ENCODE measurements around the gene ARNT2.
"Not testable (repeated sequence)": the region's sequence is repeated elsewhere in the genome, so short reads cannot be mapped to it uniquely, and the experiment has no call there.

Gene ARNT2

DNA sequence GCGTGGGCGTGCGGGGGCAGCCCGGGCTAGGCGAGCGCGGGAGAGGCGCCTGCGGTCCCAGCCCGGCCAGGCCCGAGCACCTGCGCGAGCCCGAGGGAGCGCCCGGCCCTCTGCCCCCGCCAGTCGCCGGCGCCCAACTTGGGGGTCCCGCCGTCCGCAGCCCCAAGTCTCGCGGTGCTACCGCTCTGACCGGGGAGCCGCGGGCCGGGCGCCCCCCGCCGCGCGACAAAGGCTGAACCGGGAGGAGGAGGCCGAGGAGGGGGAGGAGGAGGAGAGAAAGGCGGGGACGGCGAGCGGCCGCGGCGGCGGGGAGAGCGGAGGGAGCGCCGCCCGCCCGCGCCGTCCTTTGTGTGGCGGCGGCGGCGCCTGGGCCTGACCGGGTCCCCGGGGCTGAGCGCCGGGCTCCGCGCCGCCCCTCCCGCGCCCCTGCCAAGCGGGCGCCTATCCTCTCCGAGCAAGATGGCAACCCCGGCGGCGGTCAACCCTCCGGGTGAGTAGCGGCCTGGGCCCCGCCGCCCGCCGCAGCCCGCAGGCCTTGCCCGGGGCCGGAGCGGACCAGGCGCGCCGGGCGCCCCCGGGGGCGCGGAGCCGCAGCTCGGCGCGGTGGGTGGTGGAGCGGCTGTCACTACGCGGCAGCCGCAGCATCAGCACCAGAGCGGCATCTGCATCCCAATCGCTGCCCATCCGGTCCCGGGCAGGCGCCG, at the start of gene ARNT2:
ARNT2 (plus strand) TSS at position 326 of the 704 bp plus-strand sequence; CDS start at position 460, 134 bp downstream.
- no peak for DNase-seq

DNA sequence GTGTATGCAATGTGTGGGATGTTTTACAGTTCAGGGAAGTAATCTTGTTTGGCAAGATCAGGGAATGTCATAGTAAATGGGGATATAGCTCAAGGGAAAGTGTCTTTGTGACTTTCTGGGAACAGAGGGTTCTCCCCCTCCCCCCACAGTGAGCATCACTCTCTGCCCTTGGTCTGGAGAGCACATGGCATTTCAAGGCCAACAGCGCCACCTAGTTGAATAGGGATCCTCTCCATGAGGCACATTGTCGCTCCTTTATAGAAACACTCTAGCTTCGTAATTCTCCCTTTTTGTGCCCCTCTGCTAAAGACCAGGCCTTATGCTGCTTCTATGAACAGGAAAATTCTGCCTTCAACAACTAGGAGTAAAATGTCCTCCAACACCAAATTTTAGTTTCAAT, 37.1 kb upstream of the ARNT2 start:
- DNase-seq: no peak

DNA sequence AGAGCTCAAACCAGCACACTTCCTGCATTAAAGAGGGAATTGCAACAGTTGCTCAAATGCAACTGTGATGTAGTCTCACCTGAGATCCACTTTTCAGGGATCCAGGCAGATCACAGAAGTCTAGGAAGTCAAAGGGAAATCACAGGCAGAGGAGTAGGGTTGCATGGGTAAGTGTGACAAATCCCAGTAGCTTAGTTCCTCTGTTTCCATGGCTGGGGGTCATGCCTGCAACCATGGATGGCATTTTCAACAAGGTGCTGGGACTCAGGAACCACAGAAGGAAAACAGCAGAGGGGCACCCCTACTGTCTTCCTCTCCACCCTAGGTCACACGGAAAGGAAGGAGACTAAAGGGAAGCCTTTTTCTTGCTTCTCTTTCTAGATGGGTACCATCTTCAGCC, 36.5 kb upstream of the ARNT2 start:
- DNase-seq: no peak

DNA sequence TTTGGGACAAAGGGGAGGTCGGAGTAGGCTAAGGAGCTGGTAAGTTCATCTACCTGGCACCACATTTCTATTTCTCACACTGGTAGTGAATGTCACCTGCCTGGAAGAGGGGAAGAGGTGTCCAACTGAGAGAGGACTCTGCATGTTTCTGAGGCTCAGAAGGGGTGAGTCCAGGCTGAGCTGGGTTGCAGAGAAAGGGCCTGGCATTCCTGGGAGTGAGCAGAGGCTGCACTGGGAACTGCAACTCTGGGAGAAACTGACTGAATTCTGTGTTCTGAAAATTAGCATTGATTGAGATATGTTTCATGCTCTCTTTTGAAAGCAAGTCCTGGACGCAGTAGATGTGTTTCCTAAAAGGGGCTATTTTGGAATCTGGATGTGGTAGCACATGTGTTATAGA, 32.3 kb upstream of the ARNT2 start:
- DNase-seq: no peak

DNA sequence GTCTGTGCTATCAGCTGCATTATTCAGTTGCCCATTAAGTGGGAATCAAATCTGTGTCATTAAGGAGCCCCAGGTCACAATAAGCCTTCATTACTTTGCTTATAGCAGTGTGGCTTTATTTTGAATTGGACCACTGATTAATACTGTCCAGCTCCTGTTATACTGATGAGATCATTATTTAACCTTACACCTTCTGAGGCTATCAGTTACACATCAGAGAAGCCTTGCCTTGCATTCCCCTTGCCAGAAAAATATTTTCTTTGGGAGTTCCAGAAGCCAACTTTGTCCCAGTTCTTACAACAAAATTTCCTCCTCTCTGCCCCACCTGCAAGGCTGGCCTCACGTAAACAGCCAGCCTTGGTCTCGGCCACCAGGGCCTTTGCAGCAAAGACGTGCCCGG, 29.7 kb upstream of the ARNT2 start:
- no peak for DNase-seq

DNA sequence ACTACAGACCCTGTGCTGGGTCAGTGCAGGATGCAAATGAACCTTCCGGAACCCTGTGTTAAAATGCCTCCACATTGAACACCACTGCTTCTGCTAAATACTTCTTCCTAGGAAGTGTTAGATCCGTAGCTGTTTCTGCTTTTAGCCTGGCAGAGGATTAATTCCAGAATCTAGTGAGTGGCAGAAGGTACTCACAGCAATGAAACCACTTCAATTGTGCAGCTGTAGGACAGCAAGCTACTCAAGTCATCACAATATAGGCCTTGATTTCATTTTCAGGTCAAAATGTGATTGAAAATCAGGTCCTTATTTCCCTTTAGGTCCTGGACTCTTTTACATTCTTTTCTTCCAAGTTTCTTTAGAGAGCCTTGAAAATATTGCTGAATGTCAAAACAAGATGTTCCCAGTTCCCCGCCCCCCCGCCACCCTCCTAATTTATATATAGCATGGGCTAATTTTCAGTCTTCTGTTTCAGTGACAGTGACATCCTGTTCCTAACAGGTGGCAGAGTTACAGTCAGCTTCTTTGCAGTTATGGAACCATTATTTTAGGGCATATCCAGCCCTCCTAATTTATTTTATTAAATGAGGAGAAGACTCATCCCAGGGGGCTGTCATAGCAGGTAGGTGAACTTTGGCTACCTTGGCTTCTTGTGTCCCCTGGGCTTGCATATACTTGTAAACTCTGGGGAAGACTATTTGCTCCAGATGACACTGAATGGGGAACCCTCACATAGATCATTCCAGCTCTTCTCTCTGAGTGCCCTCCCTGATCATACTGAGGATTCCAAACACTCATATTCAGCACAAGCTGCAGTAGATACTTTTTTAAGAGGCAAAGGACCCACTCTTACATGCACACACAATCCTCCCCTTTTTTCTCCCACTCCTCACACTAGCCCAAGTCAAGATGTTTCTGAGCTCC, 28.0 kb upstream of the ARNT2 start:
- DNase-seq: no peak

DNA sequence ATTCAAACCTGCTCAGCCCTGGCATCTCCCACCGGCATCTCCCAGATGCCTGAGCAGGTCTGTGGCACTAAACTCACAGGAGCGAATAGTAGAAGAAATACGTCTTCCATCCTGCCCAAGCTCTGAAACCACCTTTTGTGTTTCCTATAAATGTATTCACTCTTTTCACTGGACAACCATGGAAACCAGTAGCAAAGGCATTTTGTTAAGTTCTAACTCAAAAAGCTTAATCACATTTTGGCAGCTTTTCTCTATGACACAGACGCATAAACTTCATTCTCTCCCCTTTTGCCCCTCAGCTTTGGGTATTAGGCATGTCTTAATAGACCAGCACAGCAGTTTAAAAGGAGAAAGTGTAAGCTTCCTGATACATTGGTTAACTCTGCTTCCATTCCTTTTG, 24.5 kb upstream of the ARNT2 start:
- no peak for DNase-seq

DNA sequence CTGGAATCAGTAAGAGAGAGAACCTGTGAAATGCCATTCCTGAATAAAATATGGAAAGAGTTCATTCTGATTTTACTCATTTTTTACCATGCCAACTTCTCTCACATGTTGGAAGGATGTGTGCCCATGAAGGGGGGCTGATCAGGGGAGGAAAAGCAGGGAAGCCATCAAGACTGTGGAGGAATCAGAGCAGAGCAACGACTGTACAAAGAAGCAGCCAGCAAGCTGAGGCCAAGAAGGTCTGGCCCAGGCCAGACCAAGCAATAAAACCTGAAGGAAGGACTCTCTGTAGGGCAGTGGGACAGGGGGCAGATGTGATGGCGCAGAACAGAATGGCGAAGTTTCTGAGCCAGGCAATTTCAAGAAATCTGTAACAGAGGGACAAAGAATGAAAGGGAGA, 24.0 kb upstream of the ARNT2 start:
- no peak for DNase-seq

DNA sequence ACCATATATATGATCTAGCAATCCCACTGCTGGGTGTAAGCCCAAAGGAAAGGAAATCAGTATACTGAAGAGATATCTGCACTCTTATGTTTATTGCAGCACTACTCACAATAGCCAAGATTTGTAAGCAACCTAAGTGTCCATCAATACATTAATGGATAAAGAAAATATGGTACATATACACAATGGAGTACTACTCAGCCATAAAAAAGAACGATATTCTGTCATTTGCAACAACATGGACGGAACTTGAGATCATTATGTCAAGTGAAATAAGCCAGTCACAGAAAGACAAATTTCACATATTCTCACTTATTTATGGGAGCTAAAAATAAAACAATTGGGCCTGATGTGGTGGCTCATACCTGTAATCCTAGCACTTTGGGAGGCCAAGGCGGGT, 21.9 kb upstream of the ARNT2 start:
- no peak for DNase-seq

DNA sequence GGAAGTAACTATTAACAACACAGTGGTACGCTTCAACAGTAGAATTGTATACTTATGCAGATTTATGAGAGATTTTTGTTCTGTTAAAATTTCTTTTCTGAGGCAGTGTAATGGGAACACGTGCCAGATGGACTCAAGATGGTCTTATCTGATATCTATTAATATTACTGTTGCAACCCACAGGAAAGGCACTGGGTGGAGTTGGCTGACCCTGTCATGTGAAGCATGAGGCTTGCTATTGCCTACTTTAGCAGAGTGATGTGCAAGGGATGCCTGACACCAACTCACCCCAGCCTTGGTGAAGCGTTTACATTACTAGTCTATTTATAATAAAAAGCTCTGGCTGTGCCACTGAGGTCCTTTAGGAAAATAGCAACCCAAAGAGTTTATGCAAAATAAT, 19.8 kb upstream of the ARNT2 start:
- DNase-seq: no peak

DNA sequence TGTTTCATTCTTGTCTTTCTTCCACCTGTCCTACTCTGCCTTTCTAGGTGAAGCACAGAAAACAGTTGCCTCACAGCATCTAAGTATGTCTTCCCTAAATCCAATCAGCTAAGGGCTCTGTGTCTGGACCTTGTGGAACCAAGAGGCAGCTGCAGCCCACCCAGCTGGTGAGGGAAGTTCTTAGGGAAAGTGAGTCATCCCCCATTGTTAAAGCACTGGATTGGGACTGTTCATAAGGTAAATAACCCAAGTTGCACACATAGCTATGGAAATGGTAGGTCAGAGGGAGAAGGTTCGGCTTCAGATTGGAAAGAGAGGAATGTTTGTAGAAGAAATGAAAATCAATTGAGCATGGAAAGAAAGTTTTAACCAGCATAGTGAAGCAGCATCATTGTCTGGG, 18.0 kb upstream of the ARNT2 start:
- DNase-seq: no peak

DNA sequence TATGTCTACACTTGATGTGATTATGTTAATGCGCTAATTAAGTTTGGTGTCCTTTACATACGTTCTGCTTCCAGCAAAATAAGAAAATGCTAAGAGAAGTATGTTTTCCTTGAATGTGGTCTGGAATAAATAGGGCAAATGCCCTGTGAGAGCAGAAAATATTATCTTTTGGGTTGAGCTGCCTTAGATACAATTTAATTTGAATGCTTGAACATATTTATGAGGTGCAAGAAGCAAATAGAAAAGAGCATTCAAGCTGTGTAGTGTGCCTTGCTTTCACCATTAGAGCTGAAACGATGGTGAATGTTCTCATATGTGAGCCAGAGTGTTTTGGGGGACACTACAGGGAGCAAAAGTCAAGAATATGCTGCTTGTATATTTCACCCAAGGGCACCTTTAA, 15.9 kb upstream of the ARNT2 start:
- no peak for DNase-seq

DNA sequence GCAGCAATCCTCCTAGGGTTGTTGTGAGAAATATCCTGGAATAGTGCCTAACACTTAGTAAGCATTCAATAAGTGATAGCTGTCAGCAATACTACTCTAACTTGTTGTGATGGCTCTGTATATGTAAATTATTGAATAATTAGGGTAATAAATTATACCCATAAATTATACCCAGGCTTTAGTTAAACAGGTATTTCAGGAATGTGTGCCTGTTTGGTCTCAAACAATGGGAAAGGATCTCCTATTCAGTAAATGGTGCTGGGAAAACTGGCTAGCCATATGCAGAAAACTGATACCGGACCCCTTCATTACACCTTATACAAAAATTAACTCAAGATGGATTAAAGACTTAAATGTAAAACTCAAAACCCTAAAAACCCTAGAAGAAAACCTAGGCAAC, 14.8 kb upstream of the ARNT2 start:
- no peak for DNase-seq

DNA sequence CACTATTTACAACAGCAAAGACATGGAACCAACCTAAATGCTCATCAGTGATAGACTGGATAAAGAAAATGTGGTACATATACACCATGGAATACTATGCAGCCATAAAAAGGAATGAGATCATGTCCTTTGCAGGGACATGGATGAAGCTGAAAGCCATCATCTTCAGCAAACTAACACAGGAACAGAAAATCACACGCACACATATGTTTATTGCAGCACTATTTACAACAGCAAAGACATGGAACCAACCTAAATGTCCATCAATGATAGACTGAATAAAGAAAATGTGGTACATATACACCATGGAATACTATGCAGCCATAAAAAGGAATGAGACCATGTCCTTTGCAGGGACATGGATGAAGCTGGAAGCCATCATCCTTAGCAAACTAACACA, 13.2 kb upstream of the ARNT2 start:
- not testable (repeated sequence) for DNase-seq

DNA sequence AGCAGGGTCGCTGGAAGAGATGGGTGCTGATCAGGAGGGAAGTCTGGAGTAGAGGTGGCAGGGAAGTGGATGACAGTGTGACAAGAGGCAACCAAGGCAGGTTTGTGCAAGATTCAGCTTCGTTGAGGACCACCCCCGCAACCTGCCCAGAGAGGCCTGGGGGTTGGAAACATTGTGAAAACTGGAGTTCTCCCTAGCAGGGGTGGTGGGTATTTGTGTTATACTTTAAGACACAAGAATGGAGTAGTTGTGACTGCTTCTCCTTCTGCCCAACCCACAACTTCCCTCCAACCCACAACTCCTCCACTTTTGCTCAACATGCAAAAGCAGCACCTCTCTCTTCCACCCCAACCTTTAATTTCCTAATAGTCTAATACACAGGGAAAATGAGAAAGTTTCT, 8.6 kb upstream of the ARNT2 start:
- DNase-seq: no peak

DNA sequence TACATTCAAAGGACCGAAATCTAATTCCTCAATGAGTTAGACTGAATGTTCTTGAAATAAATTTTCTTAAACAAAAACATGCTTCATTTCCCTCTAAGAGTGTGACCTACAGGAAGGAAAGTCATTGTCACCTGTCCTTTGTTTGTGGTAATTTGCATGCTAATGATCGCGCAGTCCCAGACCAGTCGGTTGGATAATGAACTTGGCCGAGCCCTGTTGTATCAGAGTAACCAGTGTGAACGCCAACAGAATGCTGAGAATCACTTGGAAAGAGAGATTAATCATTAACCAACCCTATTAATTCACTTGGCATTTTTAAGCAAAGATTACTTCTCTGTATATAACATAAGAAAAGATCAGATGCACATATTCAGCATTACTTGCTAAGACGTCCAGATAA, 8.1 kb upstream of the ARNT2 start:
- no peak for DNase-seq

DNA sequence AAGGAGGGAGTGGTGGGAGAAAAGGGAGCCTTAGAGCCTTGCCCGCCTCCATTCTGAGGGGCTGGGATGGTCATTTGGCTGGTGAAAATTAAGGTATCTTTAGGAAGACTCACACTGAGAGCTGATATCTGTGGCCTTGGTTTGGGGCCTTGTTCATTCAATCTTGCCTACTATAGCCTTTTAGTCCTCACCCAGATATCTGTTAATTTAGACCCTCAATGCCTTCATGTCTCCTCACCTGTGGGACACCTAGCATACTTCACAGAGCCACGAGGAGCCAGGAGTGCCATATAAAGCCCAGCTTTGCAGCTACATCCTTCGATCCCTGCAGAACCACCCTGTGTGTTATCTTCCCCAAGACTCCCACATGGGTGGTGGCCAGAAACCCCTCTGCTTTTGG, 4.7 kb upstream of the ARNT2 start:
- DNase-seq: no peak

DNA sequence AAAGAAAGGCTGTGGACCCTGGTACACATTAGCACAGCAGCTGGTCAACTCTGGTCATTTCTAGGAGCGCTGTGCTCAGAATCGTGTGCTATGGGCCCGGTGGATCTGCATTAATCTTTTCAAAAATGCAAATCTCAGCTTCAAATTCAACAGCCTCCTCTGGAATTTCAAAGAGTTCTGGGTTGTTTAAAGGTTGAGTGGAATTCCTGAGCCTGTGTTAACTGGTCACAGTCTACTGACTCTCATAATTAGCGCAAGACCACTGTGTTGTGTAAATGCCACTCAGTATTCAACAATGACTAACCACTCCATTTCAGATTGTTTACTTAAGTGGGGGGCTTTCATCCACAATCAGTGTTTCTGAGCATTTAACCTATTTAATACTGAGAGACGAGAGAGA, 2.7 kb upstream of the ARNT2 start:
- DNase-seq: no peak

DNA sequence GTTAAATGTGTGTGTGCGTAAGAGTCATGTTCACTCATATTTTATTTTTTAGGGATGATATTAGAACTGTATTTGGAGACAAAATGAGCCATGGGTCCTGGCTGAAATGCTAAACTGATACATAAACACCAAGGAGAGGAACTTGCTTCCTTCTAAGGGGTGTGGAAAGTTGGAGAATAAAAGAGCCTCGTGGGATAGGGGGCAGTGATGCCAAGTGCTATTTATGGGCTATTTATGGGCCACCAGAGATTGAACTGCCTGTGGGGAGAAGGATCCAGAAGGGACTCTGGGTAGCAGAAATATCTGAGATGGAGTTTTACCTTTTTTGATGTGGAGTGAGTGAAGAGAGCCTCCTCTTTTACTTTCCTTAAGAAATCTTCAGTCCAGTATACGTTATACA, 1.8 kb upstream of the ARNT2 start:
- DNase-seq: no peak

DNA sequence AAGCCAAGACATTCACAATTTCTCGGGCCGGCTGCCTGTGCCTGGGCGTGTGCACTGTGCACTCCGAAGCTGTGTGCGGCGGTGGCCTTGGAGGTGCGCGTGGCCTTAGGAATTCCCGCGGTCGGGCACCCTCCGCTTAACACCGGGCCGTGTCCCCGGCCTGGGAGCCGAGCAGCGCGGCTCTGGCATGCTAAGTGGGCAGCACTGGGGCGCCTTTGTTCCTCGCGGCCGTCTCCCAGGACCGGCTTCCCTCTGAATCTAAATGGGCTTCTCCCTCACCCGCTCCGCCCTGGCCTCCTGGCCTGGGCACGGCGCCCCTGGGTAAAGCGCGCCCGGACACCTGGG, 498 bp upstream of the ARNT2 start:
- DNase-seq: no peak

DNA sequence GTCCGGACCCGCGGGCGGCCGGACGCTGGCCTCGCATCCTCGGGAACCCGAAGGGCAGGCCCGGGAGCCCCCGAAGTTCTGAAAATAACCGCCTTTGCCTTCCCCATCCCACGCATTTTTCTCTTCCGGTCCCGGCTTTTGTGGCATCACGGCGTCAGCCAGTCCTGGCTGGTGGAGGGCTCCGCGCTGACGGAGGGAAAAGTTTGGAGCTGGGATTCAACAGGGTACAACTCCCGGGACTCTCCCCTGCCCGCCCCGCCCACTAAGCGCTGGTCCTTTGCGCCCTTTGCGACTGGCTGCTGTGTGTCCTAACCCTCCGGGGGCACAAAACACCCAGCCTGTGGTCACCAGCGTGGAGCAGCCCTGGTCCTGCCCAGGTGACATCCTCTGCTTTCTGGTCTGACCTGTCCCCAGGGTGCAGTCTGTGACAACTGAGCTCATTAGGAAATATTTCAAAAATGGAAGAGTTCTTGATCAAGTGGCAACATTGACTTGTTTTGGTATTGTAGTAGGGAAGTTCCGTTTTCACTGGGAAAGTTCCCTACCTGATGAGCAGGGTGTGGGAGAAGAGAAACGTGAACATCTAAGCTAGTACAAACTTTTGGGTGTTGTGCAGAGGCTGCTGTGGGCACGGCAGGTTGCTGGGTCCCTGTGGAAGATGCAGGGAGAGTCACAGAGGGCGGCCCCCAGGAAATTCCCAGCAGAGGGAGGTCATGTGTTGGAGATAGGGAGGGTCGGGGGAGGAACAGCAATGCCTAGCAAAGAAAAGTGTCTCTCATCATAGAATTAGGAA, 775 bp downstream of the ARNT2 start:
- DNase-seq: no peak

DNA sequence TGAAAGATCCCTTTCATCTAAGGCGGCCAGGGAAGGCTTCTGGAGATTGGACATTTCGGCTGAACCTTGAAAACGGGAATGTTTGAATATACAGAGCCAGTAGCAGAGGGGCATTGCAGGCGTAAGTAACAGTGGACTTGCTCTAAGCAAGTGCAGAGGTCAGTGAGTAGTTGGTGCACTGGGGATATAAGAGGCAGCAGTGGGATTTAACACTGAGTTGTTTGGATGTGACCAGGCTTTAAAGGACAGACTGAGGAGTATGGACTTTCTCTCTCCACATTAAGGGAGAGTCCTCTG, 1.3 kb downstream of the ARNT2 start:
- no peak for DNase-seq

DNA sequence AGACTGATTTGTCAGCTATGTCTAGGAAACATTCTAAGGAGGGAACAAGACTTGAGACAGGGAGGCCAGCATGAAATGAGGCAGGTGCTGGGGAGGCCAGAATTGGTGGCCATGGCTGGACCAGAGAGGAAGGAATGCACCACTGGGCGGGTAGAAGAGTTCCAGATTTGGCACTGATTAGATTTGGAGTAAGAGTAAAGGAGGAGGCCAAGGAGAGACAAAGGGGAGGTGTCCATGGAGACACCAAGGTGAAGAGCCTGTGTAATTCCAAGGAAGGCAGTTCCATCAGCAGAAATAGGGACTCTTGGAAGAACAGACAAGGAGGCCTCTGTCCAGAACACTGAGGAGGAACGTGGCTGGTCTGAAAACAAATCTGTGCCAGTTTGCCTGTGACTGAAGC, 1.8 kb downstream of the ARNT2 start:
- no peak for DNase-seq

DNA sequence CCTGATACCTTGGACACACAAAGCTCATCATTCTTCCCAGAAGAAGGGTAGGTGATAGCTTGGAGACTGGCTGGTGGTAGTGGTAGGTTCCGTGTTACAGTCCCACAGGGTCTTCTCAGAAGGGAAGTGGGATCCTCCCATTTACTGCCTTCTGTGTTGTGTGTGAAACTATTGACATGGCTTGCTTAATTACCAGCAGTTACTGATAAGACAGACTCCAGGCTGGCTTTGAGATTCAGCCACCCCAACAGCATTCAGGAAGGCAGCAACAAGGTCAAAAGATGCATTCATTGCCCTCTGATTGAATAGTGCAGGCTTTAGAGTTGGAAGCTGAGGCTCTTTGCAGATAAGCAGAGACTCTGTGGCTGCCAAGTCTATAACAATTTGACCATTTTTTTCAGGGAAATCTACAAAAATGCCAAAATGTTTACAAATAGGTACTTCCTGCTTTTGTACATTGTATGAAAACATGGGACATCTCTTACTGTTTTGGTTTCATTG, 7.7 kb downstream of the ARNT2 start:
- no peak for DNase-seq
